DMS153 (cell line): ENCODE results near the gene PATJ.
"Not testable (repeated sequence)": the region's sequence is repeated elsewhere in the genome, so short reads cannot be mapped to it uniquely, and the experiment has no call there.

Source experiments
- DNase-seq: peaks from one replicate; lab custom pipeline; 2025; lab: John Stamatoyannopoulos, UW

The PATJ gene

GRCh38 chr1:61748566-61748965 lies 6.3 kb downstream of the PATJ start:
- DNase-seq, result no peak

- no peak for DNase-seq
Measured at GRCh38 chr1:61749574-61749973, 7.3 kb downstream of the PATJ start.

- DNase-seq, result no peak
Measured at GRCh38 chr1:61752921-61753389, 10.7 kb downstream of the PATJ start.

GRCh38 chr1:61753998-61754508 lies 11.8 kb downstream of the PATJ start:
- no peak for DNase-seq

GRCh38 chr1:61754545-61754944 lies 12.3 kb downstream of the PATJ start:
- DNase-seq, result no peak

GRCh38 chr1:61756773-61757172 lies 14.5 kb downstream of the PATJ start:
- no peak for DNase-seq

GRCh38 chr1:61757950-61758349 lies 15.7 kb downstream of the PATJ start:
- no peak for DNase-seq

GRCh38 chr1:61770131-61770530 lies 27.9 kb downstream of the PATJ start:
- DNase-seq, result no peak

- DNase-seq, result no peak
Measured at GRCh38 chr1:61776091-61776490, 33.8 kb downstream of the PATJ start.

- DNase-seq, result no peak
Measured at GRCh38 chr1:61779231-61779630, 37.0 kb downstream of the PATJ start.

GRCh38 chr1:61781151-61781550 lies 38.9 kb downstream of the PATJ start:
- DNase-seq, result no peak

- no peak for DNase-seq
Measured at GRCh38 chr1:61782771-61783170, 40.5 kb downstream of the PATJ start.

- no peak for DNase-seq
Measured at GRCh38 chr1:61784726-61785125, 42.4 kb downstream of the PATJ start.

GRCh38 chr1:61790837-61791236 lies 48.6 kb downstream of the PATJ start:
- no peak for DNase-seq

GRCh38 chr1:61797045-61797755 lies 54.9 kb downstream of the PATJ start:
- DNase-seq, result no peak

GRCh38 chr1:61801047-61801446 lies 58.8 kb downstream of the PATJ start:
- DNase-seq, result not testable (repeated sequence)

- no peak for DNase-seq
Measured at GRCh38 chr1:61807606-61808140, 65.4 kb downstream of the PATJ start.

- no peak for DNase-seq
Measured at GRCh38 chr1:61808321-61808720, 66.0 kb downstream of the PATJ start.

- no peak for DNase-seq
Measured at GRCh38 chr1:61808968-61809367, 66.7 kb downstream of the PATJ start.

- DNase-seq, result no peak
Measured at GRCh38 chr1:61812916-61813315, 70.6 kb downstream of the PATJ start.

GRCh38 chr1:61816191-61816590 lies 73.9 kb downstream of the PATJ start:
- no peak for DNase-seq

GRCh38 chr1:61818992-61819391 lies 76.7 kb downstream of the PATJ start:
- no peak for DNase-seq

- DNase-seq, result no peak
Measured at GRCh38 chr1:61819421-61819820, 77.1 kb downstream of the PATJ start.

- DNase-seq, result no peak
Measured at GRCh38 chr1:61825393-61825792, 83.1 kb downstream of the PATJ start.
